B cell (primary cell): ENCODE measurements around the gene MED27. TPM values are rescaled to one million over a fixed set of nuclear protein-coding genes. Genes with fewer than 3 reads are reported as not detected.

Experiments
- ATAC-seq: fragments of 200-7000 bp; cut with Tn5 transposase; one replicate; pipeline ENCODE4 v1.10.0; 2021; ENCODE audit warnings: low read depth, mild to moderate bottlenecking, moderate number of reproducible peaks, moderate library complexity
- CTCF ChIA-PET: fragments of 350-600 bp; sonication (Branson Sonifier 250); formaldehyde crosslinking; loops from one replicate; lab custom pipeline; 2021; ENCODE audit warnings: antibody characterized with exemption, inconsistent platforms; lab: Charles Lee
- POLR2A ChIA-PET: fragments of 350-600 bp; sonication (Branson Sonifier 250); formaldehyde crosslinking; loops from one replicate; lab custom pipeline; 2021; ENCODE audit warnings: antibody characterized with exemption; lab: Charles Lee
- DNase-seq: peaks from one replicate; pipeline ENCODE4 v3.0.0; 2013
- H2AFZ ChIP-seq: 2 replicates; pipeline ENCODE4 v1.6.1; 2012; ENCODE audit warnings: mild to moderate bottlenecking, low read depth, low read length; ENCODE audit not compliant: insufficient read depth, poor library complexity, severe bottlenecking
- H3K27ac ChIP-seq, 2 donors: 1 replicate in 1 of 2; 2 replicates in 1 of 2; pipeline ENCODE4 v1.5.1; 2012 to 2013; ENCODE audit warnings: low read length in 2 of 2, mild to moderate bottlenecking in 2 of 2, moderate library complexity in 1 of 2
- H3K27me3 ChIP-seq, 4 experiments: fragments of 200-600 bp in 1 of 4; sonication (generic) in 1 of 4; replicated peaks in 1 of 4; 1 replicate in 2 of 4; 2 replicates in 2 of 4; pipeline versions ENCODE4 v1.6.1 to v1.7.0; 2013 to 2016; ENCODE audit warnings: low read length in 3 of 4, mild to moderate bottlenecking in 2 of 4, mixed read lengths in 1 of 4, moderate library complexity in 1 of 4; ENCODE audit not compliant: insufficient read depth in 4 of 4, control insufficient read depth in 3 of 4; ENCODE audit errors: control extremely low read depth in 1 of 4
- H3K36me3 ChIP-seq, 2 experiments: replicated peaks in 1 of 2; 1 replicate in 1 of 2; 2 replicates in 1 of 2; pipeline versions ENCODE4 v1.6.1 to v1.7.1; 2013; ENCODE audit warnings: low read length in 1 of 2; ENCODE audit not compliant: insufficient read depth in 2 of 2, control insufficient read depth in 1 of 2; ENCODE audit errors: control extremely low read depth in 1 of 2, extremely low read depth in 1 of 2
- H3K4me1 ChIP-seq, 2 donors: fragments of 200-600 bp in 1 of 2; sonication (generic) in 1 of 2; 1 replicate in 1 of 2; 2 replicates in 1 of 2; pipeline versions ENCODE4 v1.5.1 to v1.6.1; 2013 to 2017; ENCODE audit warnings: low read length in 2 of 2; ENCODE audit not compliant: control insufficient read depth in 2 of 2, insufficient read depth in 2 of 2
- H3K4me2 ChIP-seq: replicated peaks from 2 replicates; pipeline ENCODE3; 2012; ENCODE audit warnings: mild to moderate bottlenecking, low read depth, low read length; ENCODE audit not compliant: poor library complexity, severe bottlenecking
- H3K4me3 ChIP-seq, 5 experiments: fragments of 200-600 bp in 1 of 5; sonication (generic) in 1 of 5; 1 replicate in 3 of 5; 2 replicates in 2 of 5; pipeline versions ENCODE4 v1.5.1 to v1.7.0; 2011 to 2016; ENCODE audit warnings: low read length in 4 of 5, mild to moderate bottlenecking in 4 of 5, low read depth in 2 of 5, control low read depth in 1 of 5, moderate library complexity in 1 of 5; ENCODE audit not compliant: insufficient read depth in 1 of 5; ENCODE audit errors: control extremely low read depth in 1 of 5, extremely low read depth in 1 of 5
- H3K79me2 ChIP-seq: fragments of 200-600 bp; sonication (generic); one replicate; pipeline ENCODE4 v1.6.0; 2016; ENCODE audit warnings: low read length; ENCODE audit not compliant: control insufficient read depth, insufficient read depth
- H3K9ac ChIP-seq: fragments of 200-600 bp; sonication (generic); 2 replicates; pipeline ENCODE4 v1.6.1; 2017; ENCODE audit warnings: mild to moderate bottlenecking, low read length, moderate library complexity
- H3K9me3 ChIP-seq, 3 donors: one replicate each; pipeline versions ENCODE4 v1.6.1 to v1.7.1; 2013; ENCODE audit warnings: low read length in 2 of 3; ENCODE audit not compliant: control insufficient read depth in 2 of 3, insufficient read depth in 1 of 3; ENCODE audit errors: control extremely low read depth in 1 of 3
- H4K20me1 ChIP-seq: 2 replicates; pipeline ENCODE4 v1.6.0; 2012; ENCODE audit warnings: mild to moderate bottlenecking, low read length; ENCODE audit not compliant: insufficient read depth, control insufficient read depth, poor library complexity, severe bottlenecking
- H3K27ac Mint-ChIP-seq: one replicate; pipeline ENCODE4 v1.8.0; 2021; ENCODE audit warnings: mixed read lengths
- H3K27me3 Mint-ChIP-seq: one replicate; pipeline ENCODE4 v1.8.0; 2021; ENCODE audit warnings: mixed read lengths
- H3K4me1 Mint-ChIP-seq: one replicate; pipeline ENCODE4 v1.8.0; 2021; ENCODE audit warnings: mixed read lengths
- H3K4me3 Mint-ChIP-seq: one replicate; pipeline ENCODE4 v1.8.0; 2021; ENCODE audit warnings: mixed read lengths
- H3K9me3 Mint-ChIP-seq: one replicate; pipeline ENCODE4 v1.8.0; 2022; ENCODE audit warnings: mixed read lengths; ENCODE audit not compliant: insufficient read depth
- CTCF ChIP-seq: fragments of 200-600 bp; IDR thresholded peaks from one replicate; pipeline ENCODE4 v1.8.0; 2022; ENCODE audit warnings: antibody characterized with exemption, mild to moderate bottlenecking
- EZH2 ChIP-seq: IDR thresholded peaks from 2 replicates; pipeline ENCODE4 v1.6.1; 2012; ENCODE audit warnings: borderline replicate concordance, low read depth, mild to moderate bottlenecking, moderate library complexity, low read length; ENCODE audit not compliant: insufficient read depth, poor library complexity, severe bottlenecking
- WGBS: methylation state at CpG from one replicate; pipeline ENCODE4 v1.1.5; 2013; ENCODE audit warnings: missing lambda C conversion rate; ENCODE audit not compliant: insufficient coverage; 5-methylcytosine and 5-hydroxymethylcytosine counted together
- intact Hi-C: fragments of 100-400 bp; cut with micrococcal nuclease; formaldehyde crosslinking; loops from one replicate; pipeline ENCODE4 v1.10.0; 2022
- polyA plus RNA-seq: library from polyadenylated mRNA; depleted of rRNA; stranded (reverse); fragments of >200 nt; gene quantifications from 2 replicates; pipeline ENCODE4 v1.2.3, GENCODE V29; 2012
- total RNA-seq, 2 donors: library from RNA; stranded (reverse); fragments of 120-200 nt in 1 of 2; gene quantifications; 1 replicate in 1 of 2; 2 replicates in 1 of 2; pipeline versions ENCODE4 v1.2.3 to v1.2.4, GENCODE V29; 2013 to 2022

Gene MED27
- total and polyA plus RNA-seq, 2 donors (not counting 1 experiment from before 2014, with no cell fraction given), result 17.4 to 17.7 TPM

GRCh38 chr9:131845305-131846298 lies 234.1 kb downstream of the MED27 start:
- Histone ChIP-seq H2AFZ (no peak overlapping the region), H3K4me3 (no peak overlapping the region), H3K27ac (no peak overlapping the region), H3K79me2 (no peaks in the 10 kb centered on the region), H3K9me3 (no peaks in the 10 kb centered on the region), H3K27me3 (no peaks in the 10 kb centered on the region), H3K36me3 (no peaks in the 10 kb centered on the region), H3K9ac (no peak overlapping the region), H3K4me1 (no peaks in the 10 kb centered on the region), H3K4me2 (no peak overlapping the region), H4K20me1 (no peaks in the 10 kb centered on the region)
- DNase-seq, result no peak
- TF ChIP-seq EZH2 (no peak), CTCF (no peak)
- ChIA-PET CTCF (no interaction called here), POLR2A (no interaction called here)
- peaks cover 9% of the 10 kb centered on the region for H3K27me3 Mint-ChIP-seq
- ATAC-seq, result no peak
- H3K4me3 Mint-ChIP-seq, result no peak overlapping the region
- intact Hi-C loops, result no loop called here
- H3K27ac Mint-ChIP-seq, result no peak overlapping the region
- H3K4me1 Mint-ChIP-seq, result no peaks in the 10 kb centered on the region
- WGBS, result 95% methylated on average over 16 of the region's 29 CpGs
- H3K9me3 Mint-ChIP-seq, result no peaks in the 10 kb centered on the region

- POLR2A ChIA-PET, result no interaction called here
- H3K27me3 ChIP-seq, result peaks cover 0 to 4% (median 0%) of the 10 kb centered on the region in 4 experiments
Measured at GRCh38 chr9:131844745-131845118, 234.9 kb downstream of the MED27 start.

More at GRCh38 chr9:131844745-131845118, 234.9 kb downstream of the MED27 start:
- Histone ChIP-seq H3K79me2 (no peaks in the 10 kb centered on the region), H3K27ac (no peak overlapping the region), H3K36me3 (no peaks in the 10 kb centered on the region), H2AFZ (no peak overlapping the region), H4K20me1 (no peaks in the 10 kb centered on the region), H3K9ac (no peak overlapping the region), H3K4me1 (no peaks in the 10 kb centered on the region), H3K4me3 (no peak overlapping the region), H3K9me3 (no peaks in the 10 kb centered on the region), H3K4me2 (no peak overlapping the region)
- 87% methylated on average over 3 of the region's 4 CpGs for WGBS
- intact Hi-C loops, result no loop called here
- H3K4me3 Mint-ChIP-seq, result no peak overlapping the region
- H3K4me1 Mint-ChIP-seq, result no peaks in the 10 kb centered on the region
- DNase-seq (no peak), ATAC-seq (no peak)
- no peak overlapping the region for H3K27ac Mint-ChIP-seq
- CTCF ChIA-PET, result no interaction called here
- no peaks in the 10 kb centered on the region for H3K9me3 Mint-ChIP-seq
- TF ChIP-seq CTCF (no peak), EZH2 (no peak)
- peaks cover 9% of the 10 kb centered on the region for H3K27me3 Mint-ChIP-seq
